Activated CD4-positive, CD25-positive, alpha-beta regulatory T cell treated with anti-CD3 and anti-CD28 coated beads, Interleukin-2, amount 50 U/mL, for 16 hours (primary cell): ENCODE measurements around the gene NUBP2.

ENCODE experiments used
- DNase-seq: peaks from one replicate; pipeline ENCODE4 v3.0.0-alpha.2; 2020; ENCODE audit warnings: low read depth, low spot score

The NUBP2 gene

GRCh38 chr16:1771864-1772361 is 10.8 kb upstream of the NUBP2 start:
- DNase-seq, result no peak

DNA sequence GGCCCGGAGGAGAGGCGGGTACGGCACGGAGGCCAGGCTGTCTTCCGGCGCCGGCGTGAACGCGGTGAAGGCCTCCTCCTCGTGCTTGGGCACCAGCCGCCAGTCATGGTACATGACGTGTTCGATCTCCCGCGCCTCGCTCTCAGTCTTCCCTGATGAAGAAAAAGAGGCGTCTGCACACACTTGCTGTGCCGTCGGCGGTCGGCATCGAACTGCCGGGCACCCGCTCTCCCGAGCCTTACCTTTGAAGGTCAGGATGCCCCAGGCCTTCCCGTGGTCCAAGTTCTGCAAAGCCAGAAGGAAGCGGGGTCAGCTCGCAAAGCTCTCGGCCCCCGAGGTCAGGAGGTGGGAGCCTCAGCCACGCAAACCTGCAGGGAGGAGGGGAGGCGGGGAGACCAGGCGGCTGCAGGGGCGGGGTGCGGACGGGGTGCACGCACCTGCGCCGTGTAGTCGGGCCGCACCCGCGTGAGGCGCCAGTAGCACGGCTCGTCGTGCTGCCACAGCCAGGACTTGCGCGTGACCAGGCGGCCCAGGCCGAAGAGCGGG is 10.3 kb upstream of the NUBP2 start, which contains the start of gene EME2:
Gene EME2, plus strand, starts transcription at position 449 of the 546 bp plus-strand sequence. CDS start 418 bp downstream, outside the sequence.
- DNase-seq, result no peak

DNA sequence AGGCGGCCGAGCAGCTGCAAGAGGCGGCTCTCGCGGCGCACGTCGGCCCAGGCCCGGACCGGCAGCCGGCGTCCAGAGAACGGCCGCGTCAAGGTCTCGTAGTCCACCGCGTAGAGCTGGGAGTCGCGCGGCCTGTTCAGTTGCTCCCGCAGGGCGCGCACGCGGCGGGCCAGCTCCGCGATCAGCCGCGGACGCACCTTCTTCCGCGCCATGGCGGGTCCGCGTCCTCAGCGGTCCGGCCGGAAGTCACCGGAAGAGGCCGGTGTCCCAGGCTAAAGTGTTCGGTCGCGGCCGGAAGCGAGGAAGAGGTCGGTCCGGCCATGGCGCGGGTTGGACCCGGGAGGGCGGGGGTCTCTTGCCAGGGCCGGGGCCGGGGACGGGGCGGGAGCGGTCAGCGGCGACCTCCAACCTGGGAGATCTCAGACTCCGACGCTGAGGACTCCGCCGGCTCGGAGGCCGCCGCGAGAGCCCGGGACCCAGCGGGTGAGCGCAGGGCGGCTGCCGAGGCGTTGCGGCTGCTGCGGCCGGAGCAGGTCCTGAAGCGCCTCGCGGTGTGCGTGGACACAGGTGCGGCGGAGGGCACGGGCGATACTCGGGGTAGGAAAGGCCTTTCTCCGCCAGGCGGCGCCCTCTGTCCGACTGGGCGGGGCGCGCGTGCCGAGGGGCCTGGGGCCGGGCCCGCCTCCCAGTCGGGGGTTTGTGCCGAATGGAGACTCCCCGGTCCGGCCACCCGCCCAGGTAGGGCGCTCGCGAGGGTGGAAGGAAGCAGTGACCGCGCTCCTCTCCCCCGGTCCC is 9.7 kb upstream of the NUBP2 start, which contains the start of gene MRPS34:
Gene MRPS34, minus strand, starts transcription at position 227 of the 795 bp plus-strand sequence. Its CDS starts 15 bp downstream, at position 212.
- peak; percentile 67 for DNase-seq

GRCh38 chr16:1773703-1774447 is 8.9 kb upstream of the NUBP2 start:
- DNase-seq, result no peak

DNA sequence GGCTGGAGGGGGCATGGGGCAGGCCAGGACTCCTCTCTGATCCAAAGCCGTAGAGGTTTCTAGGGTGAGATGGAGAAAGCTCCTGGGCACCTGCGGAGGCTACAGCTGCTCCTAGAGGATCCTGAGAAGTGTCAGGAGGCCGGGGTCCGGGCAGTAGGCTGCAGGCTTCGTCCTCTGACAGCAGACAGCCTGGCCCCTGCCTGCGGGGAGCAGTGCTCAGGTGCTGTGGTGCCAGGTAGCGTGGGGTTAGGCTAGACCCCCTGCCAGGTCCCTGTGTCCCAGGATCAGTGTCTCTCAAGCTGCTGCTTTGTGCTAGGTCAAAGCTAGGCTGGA is 8.3 kb upstream of the NUBP2 start:
- DNase-seq, result no peak

GRCh38 chr16:1775006-1775845 is 7.5 kb upstream of the NUBP2 start:
- DNase-seq, result no peak

- DNase-seq, result no peak
Observed at GRCh38 chr16:1775846-1776671, 6.7 kb upstream of the NUBP2 start.

DNA sequence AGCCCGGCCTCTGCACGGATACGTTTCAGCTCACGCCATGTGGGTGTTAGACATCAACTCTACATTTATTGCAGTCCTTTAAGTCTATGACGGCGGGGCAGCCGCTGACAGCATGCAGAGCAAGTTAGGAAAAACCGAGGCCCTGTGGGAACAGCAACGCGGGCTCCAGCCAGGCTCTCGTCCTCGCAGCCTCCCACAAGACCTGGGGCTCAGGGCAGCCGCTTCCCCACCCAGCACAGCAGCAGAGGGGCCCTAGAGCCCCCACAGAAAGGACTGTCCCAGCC is 6.1 kb upstream of the NUBP2 start:
- no peak for DNase-seq

DNA sequence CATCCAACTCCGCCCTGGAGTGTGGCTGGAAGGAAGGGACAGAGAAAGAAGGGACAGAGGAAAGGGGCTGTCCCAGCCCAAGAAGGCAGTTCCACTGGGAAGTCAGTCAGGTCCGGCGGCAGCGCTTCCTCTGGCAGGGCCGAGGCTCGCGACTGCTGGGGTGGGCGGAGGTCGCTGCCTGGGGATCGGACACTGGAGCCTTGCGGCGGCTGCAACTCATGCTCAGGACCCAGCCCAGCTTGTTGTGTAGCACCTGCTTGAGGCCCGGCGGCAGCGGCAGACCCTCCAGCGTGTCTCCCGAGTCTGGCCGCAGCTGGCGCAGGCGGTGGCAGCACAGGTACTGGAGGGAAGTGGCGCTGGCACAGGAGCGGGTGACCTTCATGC is 5.8 kb upstream of the NUBP2 start:
- no peak for DNase-seq

DNA sequence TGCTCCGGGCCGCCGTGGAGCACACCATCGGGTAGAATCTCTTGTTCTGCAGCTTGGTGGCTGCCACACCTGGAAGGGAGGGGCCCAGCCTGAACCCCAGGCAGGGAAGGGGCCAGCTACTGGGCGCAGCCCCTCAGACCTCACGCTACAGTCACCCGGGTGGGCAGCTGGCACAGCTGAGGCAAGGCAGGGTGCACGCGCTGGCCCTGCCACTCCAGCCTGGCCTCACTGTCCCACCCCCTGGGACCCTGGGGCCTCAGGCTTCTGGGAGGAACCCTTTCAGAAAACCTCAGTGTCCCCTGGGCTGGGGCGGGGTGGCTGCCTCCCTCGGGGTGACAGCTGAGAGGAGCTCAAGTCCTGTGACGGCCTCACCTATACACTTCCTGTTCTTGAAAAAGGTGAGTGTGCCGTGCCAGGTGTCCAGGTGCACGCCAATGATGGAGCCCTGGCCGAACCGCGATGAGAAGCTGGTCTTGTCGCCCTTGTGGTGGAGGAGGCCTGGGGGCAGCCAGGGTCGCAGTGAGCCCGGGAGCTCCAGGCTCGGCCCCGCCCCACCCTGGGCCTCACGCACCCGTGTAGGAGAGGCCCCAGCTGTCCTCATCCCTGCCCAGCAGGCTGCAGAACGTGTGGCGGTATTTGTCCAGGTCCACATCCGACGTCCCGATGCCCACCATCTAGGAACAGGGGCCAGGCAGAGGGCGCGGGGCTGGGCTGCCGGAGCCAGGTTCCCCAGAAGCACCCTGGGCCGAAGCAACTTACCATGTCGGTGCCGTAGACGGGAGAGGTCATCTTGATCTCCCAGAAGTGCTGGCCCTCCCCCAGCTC is 5.2 kb upstream of the NUBP2 start:
- DNase-seq, result no peak

DNA sequence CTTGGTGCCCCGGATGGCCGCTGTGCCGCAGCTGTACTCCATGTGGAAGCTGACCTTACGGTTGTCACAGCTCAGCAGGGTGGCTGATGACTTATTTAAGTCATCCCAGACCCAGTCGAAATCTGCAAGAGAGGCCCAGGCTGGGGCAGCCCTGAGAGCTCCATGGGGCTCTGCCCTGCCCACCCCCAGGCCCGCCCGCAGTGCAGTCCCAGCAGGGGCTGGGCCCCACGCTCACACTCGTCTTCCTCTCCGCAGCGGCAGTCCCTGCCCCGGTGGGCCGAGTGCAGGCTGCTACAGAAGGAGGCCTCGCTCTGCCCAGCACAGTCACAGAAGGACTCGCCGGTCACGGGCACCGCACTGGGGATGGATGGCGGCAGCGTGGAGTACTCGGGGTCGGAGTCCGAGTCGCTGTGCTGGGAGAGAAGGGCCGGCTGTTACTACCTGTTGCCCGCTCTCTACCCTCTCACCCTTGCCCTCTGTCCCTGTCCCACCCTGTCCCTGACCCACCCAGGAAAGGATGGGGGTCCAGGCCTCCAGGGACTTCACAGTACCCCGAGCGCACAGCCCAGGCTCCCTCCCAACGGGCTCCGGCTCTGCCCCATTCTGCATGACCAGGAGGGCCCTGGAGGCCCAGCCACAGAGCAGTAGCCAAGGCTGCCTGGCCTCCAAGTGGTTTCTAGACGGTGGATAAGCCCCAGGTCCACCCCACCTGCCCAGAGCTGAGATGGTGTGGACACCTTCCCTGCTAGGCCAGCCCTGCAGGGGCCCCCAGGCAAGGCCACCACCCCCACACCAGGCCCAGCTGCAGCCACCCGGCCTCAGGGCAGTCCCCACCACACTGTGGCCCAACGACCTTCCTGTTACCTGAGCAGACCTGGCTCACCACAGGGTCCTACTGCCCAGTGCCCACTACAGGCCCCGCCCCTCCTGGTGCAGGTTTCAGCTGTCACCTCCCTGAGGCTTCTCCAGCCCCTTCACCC is 4.3 kb upstream of the NUBP2 start:
- DNase-seq, result no peak

DNA sequence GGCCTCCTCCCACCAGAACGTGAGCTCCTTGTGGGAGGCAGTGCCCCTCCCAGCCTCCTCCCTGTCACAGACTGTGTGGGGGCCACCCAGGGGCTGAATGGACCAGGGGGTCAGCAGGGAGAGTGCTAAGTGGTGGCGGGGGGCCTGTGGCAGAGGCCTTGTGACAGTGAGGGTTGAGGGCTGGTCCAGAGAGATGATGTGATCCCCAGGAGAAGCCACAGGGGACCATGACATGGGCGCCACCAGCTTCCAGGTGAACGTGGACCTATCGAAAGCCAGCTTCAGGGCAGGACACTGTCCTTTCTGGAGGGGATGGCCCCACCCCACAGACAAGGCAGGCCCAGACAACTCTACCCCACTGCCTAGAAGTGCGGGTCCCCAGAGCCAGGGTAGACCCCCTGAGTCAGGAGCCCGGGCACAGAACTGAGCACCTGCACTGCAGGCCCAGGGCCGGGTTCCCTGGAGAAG is 3.5 kb upstream of the NUBP2 start:
- DNase-seq, result no peak

DNA sequence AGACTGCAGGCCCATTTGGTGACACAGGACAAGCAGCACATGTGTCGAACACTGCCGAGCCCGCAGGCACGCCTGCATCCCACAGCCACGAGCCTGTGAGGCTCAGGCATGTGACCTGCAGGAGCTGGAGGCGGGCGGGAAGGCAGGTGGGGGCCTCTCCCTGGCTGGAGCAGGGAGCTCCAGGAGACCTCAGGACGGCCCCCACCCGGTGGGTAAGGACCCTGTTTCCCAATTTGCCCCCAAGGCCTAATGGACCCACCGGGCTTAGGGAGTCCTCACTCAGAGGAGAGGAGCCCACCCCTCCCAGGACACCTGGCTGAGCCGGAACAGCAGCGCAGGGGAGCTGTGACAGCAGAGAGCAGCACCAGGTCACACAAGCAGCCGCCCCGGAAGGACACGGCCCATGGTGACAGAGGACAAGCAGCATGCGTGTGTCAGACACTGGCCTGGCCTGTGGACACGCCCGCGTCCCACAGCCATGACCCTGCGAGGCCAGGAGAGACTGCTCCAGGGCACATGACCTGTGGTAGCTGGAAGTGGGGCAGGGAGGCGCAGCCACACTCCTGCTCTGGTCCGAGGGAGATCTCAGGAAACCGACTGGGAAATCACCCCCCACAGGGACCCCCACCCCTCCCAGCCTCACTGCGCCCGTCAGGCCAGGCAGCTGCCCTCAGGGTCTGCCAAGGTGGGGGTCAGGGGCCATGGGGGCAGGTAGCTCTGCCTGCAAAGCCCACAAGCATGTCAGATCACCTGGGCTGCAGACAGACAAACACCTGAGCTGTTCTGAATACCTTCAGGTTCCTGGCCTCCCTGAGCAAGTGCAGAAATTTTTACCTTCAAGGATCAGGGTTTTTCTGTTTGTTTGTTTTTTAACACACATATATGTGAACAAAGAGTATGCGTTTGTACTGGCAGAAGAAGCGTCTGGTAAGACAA is 2.8 kb upstream of the NUBP2 start:
- DNase-seq, result no peak

DNA sequence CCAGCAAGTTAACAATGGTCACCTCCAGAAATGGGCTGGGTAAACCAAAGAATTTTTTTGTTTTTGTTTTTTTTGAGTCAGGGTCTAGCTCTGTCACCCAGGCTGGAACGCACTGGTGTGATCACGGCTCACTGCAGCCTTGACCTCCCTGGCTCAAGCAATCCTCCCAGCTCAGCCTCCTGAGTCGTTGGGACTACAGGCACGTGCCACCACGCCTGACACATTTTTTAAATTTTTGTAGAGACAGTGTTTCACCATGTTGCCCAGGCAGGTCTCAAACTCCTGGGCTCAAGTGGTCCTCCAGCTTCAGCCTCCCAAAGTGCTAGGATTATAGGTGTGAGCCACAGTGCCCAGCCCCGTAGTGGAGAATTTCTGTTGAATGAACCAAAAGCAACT is 2.1 kb upstream of the NUBP2 start:
- DNase-seq, result no peak

DNA sequence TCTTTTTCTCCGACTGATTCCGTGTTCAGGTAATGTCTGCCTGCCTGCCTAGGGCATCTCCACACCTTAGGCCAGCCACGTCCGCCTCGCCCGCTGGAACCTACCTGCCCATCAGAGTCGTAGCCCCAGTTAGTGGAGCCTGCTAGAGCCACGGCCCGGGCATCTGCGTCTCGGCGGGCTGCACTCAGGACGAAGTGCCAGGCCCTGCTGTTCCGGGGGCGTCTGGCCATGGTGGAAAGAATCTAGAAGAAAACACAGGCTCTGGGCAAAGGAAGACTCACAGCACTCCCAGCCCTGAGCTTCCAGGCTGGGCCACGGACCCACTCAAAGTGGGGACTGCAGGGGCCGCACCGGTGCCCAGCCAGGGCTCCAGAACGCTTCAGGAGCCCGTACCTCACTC is 1.5 kb upstream of the NUBP2 start:
- no peak for DNase-seq

DNA sequence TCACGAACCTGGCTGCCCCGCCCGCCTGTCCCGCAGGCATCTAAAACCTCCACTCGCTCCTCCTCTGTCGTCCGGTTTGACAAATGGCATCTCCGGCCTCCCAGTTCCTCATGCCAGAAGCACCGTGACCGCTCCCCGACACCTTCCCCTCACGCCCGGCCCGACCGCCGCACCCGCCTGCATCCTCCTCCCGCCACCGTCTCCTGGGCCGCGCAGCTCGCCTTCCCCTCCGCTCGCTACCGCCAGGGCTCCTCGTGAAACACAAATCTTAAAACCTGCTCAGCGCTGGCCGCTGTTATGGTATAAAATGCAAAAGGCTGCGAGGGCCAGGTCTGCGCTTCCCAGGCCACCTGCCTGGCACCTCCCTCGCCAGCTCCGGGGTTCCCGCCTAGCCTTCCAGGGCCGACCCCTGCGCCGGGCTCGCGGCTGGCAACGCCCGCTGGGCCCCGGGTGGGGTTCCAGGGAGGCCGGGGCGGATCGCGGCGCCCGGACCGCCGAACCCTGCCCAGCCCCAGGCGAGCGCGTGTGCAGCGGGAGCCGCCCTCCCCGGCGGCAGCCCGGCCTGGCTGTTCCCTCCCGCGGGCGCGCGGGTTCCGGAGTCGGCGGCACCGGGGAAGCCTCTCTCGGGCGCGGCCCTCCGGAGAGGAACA is 877 bp upstream of the NUBP2 start:
- no peak for DNase-seq
